T-helper 1 cell treated with Interleukin-12 subunit alpha and Interleukin-12 subunit beta and Interleukin-4 antibody, amounts not matched to agents 30 ng/mL and 1 ng/mL, for 36 hours (primary cell): ENCODE results near the gene ARIH1. TPM values are rescaled to one million over a fixed set of nuclear protein-coding genes. Genes with fewer than 3 reads are reported as not detected.

Experiments
- intact Hi-C: fragments of 100-400 bp; cut with micrococcal nuclease; formaldehyde crosslinking; loops from one replicate; pipeline ENCODE4 v1.15.1; 2024
- total RNA-seq: library from RNA; stranded (reverse); gene quantifications from 2 replicates; pipeline ENCODE4 v1.2.3, GENCODE V29; 2022

The ARIH1 gene
- total RNA-seq, 1 donor from 2014 or later, result 123 TPM

DNA sequence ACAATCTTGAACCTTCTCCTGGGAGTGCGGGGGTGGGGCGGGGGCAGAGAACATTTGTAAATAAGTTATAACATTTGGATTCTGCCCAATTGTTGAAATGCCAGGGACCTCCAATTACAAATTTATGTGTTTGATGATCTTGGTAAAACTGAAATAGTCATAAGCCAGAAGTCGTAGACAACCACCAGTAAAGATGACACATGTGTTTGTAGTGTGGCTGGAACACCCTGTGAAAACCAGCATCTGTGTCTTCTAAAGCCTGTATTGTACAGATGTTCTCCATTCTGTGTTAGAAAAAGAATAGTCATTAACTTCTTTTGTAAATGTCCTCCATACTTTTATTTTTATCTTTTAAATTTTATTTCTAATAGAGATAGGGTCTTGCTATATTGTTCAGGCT, 61.8 kb downstream of the ARIH1 start:
- intact Hi-C loops, result no loop called here

DNA sequence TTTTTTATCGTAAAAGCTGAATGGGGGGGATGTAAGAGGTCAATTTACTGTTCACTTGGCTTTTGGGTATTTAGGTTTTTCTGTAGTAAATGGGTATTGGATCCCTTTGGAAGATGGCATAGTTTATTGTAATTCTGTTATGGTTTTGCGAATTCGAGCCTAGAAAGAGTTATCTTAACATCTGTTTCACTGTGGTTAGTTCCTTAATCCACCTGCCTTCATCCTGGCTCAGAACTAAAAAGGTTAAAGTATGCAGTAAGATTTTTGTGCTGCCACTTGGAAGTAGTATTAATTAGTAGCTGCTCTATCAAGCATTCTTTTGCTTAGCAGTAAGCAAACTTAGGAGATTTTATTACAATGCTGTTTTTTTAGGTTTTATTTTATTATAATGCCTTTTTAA, 62.4 kb downstream of the ARIH1 start:
- intact Hi-C loops, result no loop called here

DNA sequence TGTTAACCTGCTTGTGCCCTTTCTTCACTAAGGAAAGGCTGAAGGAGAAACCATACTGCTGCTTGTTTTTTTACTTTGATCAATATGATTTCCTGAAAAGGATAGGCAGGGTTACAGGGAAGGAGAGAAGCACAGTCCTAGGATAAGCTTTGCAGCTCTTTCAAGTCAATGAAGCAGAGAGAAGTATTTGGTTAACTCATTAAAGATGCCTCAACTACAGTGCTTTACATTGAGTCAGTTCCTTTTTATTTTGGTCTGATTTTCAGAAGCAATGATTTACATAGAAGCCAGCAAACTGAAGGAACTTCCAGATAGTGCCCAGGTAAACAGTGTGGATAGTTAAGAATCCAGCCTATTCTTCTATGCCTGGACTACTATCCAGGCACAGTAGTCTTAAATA, 64.8 kb downstream of the ARIH1 start:
- intact Hi-C loops, result no loop called here

DNA sequence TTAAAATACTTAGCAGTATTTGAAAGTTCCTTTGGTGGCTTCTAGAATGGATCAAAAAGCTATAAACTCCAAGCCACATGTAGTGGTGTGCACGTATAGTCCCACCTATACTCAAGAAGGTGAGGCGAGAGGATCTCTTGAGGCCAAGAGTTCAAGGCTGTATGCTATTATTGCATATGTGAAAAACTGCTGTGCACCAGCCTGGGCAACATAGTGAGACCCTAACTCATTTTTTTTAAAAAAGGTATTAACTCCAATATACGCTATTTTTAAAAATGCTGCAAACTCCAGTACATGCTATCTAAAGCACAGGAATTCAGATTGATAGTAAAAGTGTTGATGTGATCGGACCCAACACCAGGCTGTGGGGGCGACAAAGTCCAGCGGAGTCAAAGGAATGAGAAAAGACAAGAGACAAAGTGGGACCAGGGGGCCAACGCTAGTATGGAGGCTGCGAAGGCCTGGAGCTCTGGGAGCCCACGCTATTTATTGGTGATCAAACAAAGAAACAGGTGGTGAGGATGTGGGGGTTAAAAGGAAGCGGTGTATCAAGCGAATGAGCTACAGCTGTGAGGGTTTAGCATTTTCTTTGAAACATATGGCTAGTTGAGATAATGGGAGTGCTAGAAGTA, 66.6 kb downstream of the ARIH1 start:
- intact Hi-C loops, result no loop called here

DNA sequence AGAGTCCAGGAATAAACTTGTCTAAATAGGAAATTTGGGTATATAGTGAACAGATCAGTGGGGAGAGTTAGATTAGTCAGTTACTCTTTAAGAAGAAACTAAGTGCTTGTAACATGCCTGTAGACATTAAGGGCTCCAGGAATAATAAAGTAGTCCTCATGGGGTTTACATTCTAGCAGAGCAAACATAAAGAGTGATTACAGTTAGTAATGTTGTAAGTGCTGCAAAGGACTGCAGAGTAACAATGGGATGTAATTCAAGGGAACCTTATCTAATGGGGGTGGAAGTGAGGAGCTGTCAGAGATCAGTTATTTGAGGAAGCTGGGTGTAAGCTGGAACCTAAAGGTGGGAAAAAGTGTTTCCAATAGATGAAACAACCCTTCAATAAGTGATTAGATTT, 67.5 kb downstream of the ARIH1 start:
- intact Hi-C loops, result no loop called here

DNA sequence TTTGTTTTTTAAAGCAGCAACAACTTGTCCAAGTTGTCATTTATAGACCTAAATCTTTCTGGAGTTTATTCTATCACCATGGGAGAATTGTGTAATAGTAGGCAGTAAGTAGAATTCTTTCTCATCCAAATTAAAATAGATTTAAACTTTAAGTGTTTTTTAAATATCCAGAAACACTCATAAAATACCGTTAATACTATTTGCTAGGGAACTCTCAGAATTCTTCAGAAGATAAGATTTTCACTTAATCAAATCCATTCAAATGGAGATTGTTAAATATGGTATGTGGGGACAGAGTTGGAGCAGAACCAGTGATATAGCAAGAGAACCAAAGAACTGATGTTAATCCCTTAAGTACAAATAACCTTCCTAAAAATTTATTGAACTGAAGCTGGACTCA, 71.0 kb downstream of the ARIH1 start:
- intact Hi-C loops, result no loop called here

DNA sequence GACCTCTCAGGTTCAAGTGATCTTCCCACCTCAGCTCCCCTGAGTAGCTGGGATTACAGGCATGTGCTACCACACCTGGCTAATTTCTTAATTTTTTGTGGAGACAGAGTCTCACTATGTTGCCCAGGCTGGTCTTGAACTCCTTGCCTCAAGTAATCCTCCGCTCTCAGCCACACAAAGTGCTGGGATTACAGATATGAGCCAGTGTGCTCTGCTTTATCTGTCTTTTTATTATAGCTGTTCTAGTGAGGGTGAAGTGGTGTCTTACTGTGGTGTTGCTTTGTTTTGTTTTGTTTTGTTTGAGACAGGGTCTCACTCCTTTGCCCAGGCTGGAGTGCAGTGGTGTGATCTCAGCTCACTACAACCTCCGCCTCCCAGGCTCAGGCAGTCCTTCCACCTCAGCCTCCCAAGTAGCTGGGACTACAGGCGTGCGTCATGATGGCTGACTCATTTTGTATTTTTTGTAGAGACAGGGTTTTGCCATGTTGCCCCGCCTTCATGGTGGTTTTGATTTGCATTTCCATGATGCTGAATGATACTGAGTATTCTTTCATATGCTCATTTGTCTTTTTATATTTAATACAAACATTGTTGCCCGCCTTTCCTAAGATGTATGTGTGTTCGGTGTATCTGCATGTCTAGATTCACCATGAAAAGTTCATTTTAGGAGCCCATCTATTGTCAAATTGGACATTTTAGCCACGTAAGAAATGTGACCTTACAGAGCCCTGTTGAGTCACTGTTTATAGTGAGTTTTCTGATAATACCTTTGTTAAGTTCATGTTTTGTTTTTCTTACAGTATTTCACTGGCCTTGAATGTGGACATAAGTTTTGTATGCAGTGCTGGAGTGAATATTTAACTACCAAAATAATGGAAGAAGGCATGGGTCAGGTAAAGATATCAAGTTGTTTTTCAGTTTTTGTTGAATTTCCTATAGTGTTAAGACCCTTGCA, 80.6 kb downstream of the ARIH1 start:
- intact Hi-C loops, result no loop called here

DNA sequence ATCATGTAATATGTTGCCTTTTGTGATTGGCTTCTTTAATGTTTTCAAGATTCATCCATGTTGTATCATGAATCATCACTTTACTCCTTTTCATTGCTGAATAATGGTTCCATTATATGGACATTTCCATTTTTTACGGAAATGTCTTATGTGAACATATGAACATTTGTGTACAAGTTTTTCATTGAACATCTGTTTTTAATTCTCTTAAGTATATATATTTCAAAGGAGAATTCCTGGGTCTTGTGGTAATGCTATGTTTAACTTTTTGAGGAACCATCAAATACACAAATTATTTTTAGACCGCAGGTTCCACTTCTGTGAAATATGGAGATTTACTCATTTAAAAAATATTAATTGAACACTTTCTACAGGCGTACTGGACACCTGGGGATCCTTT, 85.7 kb downstream of the ARIH1 start:
- intact Hi-C loops, result no loop called here

DNA sequence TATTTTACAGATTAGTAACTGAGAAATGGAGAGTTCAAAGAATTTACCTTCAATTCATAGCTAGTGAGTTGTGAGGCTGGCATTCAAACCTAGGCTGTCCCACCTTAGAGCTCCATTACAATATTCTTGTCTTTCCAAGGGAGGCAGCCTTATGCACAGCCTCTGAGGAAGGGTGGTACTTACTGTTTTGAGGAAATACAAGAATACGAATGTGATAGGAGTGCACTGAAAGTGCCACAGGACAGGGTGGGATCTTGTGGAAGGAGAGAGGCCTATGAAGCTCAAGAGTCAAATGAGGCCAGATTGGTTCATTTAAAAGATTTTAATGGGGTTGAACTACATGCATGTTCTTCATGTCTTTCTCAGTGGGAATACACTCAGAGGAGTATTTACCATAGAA, 86.3 kb downstream of the ARIH1 start:
- intact Hi-C loops, result no loop called here

DNA sequence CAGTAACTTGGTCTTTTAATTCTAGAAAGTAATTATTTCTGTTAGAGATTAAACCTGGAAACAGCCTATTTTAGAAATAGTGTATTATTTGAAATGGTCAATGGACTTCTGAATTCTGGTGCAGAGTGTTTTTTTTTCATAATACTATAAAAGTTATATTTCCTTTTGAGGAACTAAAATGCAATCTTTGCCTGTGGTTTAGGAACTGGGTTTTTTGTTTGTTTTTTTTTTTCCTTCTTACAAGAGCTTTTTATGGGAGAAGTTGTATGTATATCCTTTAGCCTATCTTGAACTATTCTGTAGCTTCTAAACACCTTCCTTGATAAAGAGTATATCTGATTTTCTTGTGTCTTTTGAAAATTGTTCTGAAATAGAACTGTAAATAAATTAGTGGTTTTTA, 88.3 kb downstream of the ARIH1 start:
- intact Hi-C loops, result no loop called here

DNA sequence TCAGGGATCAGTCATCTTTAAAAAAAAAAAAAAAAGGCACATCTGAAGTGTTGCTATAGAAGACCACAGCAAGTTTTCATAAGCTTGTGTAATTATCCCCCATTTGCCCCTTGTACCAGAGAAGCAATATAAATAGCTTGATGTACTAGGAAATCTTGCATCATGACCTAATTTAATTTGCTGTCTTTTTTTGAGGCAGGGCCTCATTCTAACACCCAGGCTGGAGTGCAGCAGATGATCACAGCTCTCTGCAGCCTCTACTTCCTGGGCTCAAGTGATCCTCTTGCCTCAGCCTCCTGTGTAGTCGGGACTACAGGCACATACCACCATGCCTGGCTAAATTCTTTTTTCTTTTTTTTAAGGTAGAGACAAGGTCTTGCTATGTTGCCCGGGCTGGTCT, 88.7 kb downstream of the ARIH1 start:
- intact Hi-C loops, result no loop called here

DNA sequence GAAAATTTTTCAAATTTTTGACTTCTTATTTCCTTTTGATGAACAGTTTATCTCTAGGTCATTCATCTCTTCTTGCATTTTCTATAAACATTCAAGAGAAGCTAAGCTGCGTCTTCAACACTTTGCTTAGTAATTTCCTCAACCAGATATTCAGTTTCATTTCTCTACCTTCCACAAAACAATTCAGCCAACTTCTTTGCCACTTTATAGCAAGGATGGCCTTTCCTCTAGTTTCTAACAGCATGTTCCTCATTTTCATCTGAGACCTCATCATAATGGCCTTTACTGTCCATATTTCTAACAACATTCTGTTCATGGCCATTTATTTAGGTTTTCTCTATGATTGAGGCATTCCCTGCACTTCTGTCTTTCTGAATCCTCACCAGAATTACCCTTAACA, 90.0 kb downstream of the ARIH1 start:
- intact Hi-C loops, result no loop called here

DNA sequence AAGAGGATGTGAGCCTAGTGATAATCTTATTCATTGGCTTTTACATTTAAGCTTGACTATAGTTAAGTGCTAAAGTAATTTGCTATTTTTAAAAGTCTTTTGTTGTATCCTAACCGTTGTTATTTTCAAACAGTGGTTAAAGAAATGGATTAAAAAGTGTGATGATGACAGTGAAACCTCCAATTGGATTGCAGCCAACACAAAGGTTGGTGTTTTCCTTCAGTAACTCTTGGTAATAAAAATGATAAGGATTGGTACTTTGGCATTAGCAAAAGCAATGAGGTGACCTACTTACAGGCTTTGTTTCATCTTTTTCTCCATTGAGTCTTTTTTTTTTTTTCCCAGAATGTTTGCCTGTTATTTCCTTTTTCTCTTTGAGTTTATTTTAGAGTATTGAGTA, 92.8 kb downstream of the ARIH1 start:
- intact Hi-C loops, result no loop called here

DNA sequence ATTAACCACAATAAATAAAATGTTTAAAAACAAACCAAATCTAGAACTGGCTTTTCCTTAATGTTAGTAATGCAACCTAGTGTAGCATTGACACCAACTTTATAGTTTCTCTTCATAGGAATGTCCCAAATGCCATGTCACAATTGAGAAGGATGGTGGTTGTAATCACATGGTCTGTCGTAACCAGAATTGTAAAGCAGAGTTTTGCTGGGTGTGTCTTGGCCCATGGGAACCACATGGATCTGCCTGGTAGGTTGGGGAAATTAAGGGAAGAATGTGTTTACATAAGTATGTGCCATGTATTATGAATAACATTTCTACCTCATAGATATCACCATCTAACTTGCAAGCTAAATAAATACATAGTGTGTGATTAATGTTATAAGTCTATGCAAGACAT, 95.9 kb downstream of the ARIH1 start:
- intact Hi-C loops, result no loop called here

DNA sequence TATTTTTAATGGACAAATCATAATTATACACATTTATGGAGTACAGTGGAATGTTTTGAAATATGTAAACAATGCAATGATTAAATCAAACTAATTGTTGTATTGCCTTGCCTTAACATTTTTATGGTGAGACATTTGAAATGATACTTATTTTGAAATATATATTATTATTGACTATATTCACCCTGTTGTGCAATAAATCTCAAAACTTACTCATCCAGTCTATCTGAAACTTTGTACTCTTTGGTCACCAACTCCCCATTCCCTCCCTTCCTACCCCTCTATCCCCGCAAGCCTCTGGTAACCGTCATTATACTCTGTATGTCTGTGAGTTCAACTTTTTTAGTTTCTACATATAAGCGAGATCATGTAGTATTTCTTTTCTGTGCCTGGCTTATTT, 105.7 kb downstream of the ARIH1 start:
- intact Hi-C loops, result no loop called here

DNA sequence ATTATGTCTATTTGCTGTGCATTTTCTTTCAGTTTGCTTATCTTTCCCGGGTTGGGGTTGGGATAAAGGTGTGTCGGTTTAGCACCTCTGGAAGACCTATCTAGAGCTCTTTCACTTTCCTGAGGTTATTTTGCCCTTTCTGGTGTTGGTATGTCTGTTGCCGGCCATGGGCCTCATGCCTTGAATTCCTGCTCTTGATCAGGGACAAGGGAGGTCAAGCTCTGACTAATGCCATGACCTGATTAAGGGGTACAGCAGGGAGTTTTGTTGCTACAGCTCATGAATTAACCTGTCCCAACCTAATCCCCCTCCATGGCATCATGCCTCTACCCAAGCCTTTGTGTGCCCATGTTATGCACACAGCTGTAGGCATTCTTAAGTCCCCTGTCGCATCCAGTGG, 109.9 kb downstream of the ARIH1 start:
- intact Hi-C loops, result no loop called here

DNA sequence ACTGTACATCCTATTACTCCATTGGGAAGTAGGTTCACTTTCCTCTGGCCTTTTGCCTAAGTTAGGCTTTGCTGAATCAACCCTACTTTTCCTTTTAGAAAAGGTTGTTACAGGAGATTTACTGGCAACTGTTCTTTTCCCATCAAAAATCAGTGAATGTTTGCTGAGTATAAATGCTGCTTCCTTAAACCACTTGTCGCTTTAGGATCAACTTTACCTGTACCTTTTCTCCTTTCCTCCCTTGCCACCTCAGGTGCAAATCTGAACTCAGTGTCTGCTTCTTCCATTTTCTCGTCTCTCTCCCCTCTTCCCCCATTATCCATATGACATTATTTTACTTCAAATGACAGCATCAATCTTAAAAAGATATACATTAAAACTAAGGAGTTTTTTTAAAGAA, 110.9 kb downstream of the ARIH1 start:
- intact Hi-C loops, result no loop called here

DNA sequence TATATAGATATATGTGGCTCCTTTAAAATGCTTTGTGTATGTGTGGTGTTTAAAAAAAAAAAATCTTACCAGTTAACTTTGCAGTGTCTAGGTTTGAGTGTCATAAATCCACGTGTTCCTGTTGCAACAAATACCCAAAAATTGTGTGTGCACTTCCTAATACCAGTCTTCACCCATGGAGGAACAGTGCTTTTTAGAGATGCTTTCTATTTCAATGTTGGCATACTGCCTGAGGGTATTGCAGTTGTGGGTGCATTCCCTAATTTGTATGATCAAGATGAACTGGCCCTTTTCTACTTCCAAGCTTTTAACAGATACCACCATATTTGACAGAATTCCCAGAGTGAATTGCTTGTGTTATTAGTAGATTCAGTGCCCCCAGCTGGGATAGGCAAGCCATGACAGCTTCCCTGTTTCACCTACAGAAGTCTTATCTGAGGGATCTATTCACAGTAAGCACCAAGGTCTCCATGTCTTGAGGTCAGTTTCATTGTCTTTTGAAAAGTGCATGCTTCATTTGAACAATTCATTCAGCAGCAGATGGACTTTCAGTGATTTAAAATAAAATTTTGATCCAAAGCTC, 111.4 kb downstream of the ARIH1 start:
- intact Hi-C loops, result no loop called here

DNA sequence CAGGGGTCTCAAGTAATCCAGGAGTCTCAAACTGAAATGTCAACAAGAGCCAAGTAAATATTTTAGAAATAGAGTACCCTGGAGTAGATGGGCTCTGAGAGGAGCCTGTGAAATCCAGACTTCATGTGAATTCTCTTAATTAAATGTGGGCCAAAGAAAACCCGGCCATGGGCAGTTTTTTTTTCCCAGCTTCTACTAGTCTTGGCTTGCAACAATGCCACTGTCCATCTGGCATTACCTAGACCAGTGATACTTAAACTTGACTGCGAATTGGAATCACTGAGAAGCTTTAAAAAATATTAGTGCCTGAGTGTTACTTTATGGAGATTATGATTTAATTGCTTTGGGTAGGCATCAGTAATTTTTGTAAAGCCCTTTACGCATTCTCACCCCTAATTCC, 114.0 kb downstream of the ARIH1 start:
- intact Hi-C loops, result no loop called here

DNA sequence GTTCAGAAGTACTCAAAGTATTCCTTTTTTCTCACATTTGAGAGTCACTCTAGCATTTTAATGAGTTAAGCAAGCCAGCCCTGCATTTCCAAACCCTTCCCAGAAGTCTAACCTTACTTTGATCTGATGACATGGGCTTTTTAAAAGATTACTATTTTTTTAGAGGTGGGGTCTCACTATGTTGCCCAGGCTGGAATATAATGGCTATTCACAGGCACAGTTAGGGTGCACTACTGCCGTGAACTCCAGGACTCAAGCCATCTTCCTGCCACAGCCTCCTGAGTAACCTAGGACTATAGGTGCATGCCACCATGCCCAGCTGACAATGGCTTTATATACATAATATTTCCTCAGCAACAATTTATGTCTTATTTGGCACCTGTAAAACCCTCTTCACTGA, 116.3 kb downstream of the ARIH1 start:
- intact Hi-C loops, result no loop called here

DNA sequence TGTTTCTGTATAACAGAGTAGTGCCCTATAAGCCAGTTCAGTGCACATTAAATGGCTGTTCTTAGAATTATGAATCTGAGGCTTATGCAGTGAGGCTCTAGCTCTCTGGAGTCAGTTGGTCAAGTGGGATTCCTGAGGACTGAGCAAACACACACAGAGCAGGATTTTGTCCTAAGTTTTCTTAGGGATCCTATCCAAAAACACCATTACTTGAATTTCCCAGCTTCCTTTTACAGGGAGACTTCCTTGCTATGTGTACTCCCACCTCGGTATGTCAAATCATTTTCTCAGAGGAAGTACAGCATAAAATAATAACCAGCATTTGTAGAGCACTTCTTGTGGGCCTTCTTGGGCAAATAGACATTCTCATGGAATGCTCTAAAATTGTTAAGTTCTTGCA, 117.2 kb downstream of the ARIH1 start:
- intact Hi-C loops, result no loop called here

DNA sequence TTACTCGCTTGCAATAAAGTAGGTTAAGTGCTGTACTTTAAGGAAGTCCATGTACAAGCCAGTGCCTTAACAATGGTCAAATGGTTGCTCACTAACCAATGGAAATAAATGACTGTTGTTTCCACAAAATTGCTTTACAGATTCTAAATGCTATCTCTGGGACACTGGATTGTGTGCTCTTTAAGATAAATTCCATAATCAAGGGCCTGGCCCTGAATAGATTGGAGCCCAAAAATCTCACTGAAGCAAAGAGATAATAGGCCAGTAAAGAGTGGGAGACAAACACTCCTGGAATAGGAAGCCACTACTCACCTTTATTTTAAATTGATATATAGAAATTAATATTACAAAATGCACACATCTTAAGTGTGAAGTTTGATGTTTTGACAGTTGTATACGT, 118.0 kb downstream of the ARIH1 start:
- intact Hi-C loops, result no loop called here

DNA sequence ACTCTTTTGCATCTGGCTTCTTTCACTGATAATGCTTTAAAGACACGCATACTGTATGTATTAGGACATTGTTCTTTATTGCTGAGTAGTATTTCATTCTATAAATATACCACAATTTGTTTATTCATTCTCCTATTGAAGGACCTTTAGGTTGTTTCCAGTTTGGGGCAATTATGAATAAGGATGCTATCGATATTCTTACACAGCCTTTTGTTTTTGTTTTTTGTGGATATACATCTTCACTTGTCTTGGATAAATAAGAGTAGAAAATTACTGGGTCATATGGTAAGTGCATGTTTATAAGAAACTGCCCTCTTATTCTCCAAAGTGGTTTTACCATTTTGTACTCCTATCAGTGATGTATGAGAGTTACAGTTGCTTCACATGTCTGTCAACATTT, 118.5 kb downstream of the ARIH1 start:
- intact Hi-C loops, result no loop called here
